ENCODE data around the gene FAM151A. TPM values are rescaled to one million over a fixed set of nuclear protein-coding genes. Genes with fewer than 3 reads are reported as not detected.

Gene FAM151A
- total RNA-seq, 4 donors from 2014 or later: not detected

GRCh38 chr1:54583307-54583686 is 40.0 kb downstream of the FAM151A start:
- H3K36me3 ChIP-seq: peaks cover 0 to 27% (median 9%) of the 10 kb centered on the region in 4 donors
- TF ChIP-seq POLR2A (IDR thresholded peaks at IDR 0.05; ENCODE audit: low read depth) (no peak), POLR2AphosphoS5 (IDR thresholded peaks at IDR 0.05) (no peak)
- 74% methylated on average over 3 of the region's 3 CpGs for WGBS
- intact Hi-C loops (cut with DNase I): loop anchor here (5.0 to 10.0 kb wide), 2 partner anchors 36 to 78 kb away; partner anchors contain the start of gene ACOT11
- H3K9me3 ChIP-seq: no peaks in the 10 kb centered on the region
- H3K27me3 ChIP-seq: no peaks in the 10 kb centered on the region
- H3K27ac ChIP-seq (replicated peaks in 1 of 4): peak overlapping the region; percentile 87 to 93 (median 90)
- H3K4me3 ChIP-seq: no peak overlapping the region
- DNase-seq (ENCODE audit: extremely low spot score): no peak
- peaks cover 52 to 67% (median 55%) of the 10 kb centered on the region in 4 donors for H3K4me1 ChIP-seq

GRCh38 chr1:54582566-54583306 is 40.6 kb downstream of the FAM151A start:
- no peak for DNase-seq (ENCODE audit: extremely low spot score)
- TF ChIP-seq POLR2AphosphoS5 (IDR thresholded peaks at IDR 0.05) (no peak), POLR2A (IDR thresholded peaks at IDR 0.05; ENCODE audit: low read depth) (no peak), EP300 (IDR thresholded peaks at IDR 0.05) (no peak)
- TF ChIP-seq, protein P1, sequence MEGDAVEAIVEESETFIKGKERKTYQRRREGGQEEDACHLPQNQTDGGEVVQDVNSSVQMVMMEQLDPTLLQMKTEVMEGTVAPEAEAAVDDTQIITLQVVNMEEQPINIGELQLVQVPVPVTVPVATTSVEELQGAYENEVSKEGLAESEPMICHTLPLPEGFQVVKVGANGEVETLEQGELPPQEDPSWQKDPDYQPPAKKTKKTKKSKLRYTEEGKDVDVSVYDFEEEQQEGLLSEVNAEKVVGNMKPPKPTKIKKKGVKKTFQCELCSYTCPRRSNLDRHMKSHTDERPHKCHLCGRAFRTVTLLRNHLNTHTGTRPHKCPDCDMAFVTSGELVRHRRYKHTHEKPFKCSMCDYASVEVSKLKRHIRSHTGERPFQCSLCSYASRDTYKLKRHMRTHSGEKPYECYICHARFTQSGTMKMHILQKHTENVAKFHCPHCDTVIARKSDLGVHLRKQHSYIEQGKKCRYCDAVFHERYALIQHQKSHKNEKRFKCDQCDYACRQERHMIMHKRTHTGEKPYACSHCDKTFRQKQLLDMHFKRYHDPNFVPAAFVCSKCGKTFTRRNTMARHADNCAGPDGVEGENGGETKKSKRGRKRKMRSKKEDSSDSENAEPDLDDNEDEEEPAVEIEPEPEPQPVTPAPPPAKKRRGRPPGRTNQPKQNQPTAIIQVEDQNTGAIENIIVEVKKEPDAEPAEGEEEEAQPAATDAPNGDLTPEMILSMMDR (IDR thresholded peaks at IDR 0.05): no peak
- H3K4me1 ChIP-seq: peaks cover 58 to 72% (median 60%) of the 10 kb centered on the region in 4 donors
- peak overlapping the region; percentile 87 to 93 (median 90) for H3K27ac ChIP-seq (replicated peaks in 1 of 4)
- 74% methylated on average over 19 of the region's 19 CpGs for WGBS
- H3K27me3 ChIP-seq: no peaks in the 10 kb centered on the region
- H3K4me3 ChIP-seq: no peak overlapping the region
- no peaks in the 10 kb centered on the region for H3K9me3 ChIP-seq
- H3K36me3 ChIP-seq: peaks cover 0 to 24% (median 8%) of the 10 kb centered on the region in 4 donors
- intact Hi-C loops (cut with DNase I): loop anchor here (5.0 to 10.0 kb wide), 2 partner anchors 35 to 78 kb away; partner anchors contain the start of gene ACOT11

DNA sequence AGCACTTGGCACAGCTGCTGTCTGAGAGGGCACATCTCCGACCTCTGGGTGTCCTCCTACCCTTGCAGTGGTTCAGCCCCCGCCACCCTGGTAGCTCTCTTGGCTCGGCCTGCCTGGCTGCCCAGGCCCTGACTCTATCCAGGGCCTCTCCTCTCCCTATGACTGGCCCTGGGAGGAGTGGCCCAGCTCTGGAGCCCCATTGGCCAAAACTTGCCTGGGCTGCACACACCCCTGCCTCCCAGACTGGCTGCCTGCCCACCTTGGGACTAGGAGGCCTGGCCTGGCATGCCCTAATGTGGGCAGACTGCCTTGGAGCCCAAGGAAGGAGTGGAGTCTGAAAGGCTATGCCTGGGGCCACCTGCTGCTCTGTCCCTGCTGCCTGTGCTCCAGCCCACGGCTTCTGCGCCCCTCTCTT is 41.7 kb downstream of the FAM151A start:
- DNase-seq (ENCODE audit: extremely low spot score): peak; percentile 95
- Histone ChIP-seq H3K9me3 (no peaks in the 10 kb centered on the region), H3K27ac (replicated peaks in 1 of 4) (peak overlapping the region; percentile 87 to 93 (median 90)), H3K4me1 (peaks cover 61 to 73% (median 63%) of the 10 kb centered on the region in 4 donors), H3K36me3 (peaks cover 0 to 17% (median 6%) of the 10 kb centered on the region in 4 donors), H3K4me3 (no peak overlapping the region), H3K27me3 (no peaks in the 10 kb centered on the region)
- 84% methylated on average over 4 of the region's 5 CpGs for WGBS
- TF ChIP-seq, protein P1 (IDR thresholded peaks at IDR 0.05): peak; percentile 16 to 44 (median 34)
- TF ChIP-seq POLR2A (IDR thresholded peaks at IDR 0.05; ENCODE audit: low read depth) (no peak), EP300 (IDR thresholded peaks at IDR 0.05) (peak; percentile 60), POLR2AphosphoS5 (IDR thresholded peaks at IDR 0.05) (peak; percentile 93 to 94)
- intact Hi-C loops (cut with DNase I): loop anchor here (5.0 to 10.0 kb wide), 2 partner anchors 34 to 77 kb away; partner anchors contain the start of gene ACOT11

DNA sequence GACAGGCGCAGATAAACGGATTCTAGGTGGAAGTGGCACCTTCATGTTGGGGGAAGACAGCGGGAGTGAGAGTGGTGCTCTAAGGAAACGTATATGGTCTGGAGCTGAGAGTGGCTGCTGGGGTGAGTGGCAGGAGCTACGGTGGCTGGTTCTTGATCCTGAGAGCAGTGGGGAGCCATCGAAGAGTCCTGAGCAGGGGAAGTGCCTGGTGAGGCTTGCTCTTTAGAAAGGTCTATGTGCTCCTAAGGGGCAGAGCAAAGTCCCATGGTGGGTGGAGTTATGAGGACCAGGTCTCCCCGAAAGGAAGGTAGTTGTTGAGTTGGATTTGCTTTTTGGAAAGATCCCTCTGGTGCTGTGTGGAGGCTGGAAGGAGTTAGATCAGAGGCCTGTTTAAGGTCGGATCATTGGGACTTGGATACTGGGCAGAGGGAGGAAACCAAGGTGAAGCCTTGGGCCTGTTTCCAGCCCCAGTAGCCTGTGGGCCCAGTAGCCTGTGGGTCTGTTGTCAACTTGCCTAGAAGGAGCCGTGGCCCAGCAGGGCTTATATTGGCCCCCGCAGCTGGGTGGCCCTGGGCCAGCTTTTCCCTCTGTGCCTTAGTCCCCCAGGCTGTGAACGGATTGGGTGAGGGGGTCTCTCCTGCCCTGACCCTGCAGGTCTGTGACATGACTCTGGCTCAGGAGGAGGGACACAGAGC is 42.3 kb downstream of the FAM151A start:
- intact Hi-C loops (cut with DNase I): loop anchor here (5.0 to 10.0 kb wide), 2 partner anchors 34 to 76 kb away; partner anchors contain the start of gene ACOT11
- no peak for DNase-seq (ENCODE audit: extremely low spot score)
- H3K27ac ChIP-seq (replicated peaks in 1 of 4): peak overlapping the region; percentile 87 to 93 (median 90)
- peaks cover 0 to 14% (median 5%) of the 10 kb centered on the region in 4 donors for H3K36me3 ChIP-seq
- H3K4me3 ChIP-seq: no peak overlapping the region
- TF ChIP-seq, protein P1 (IDR thresholded peaks at IDR 0.05): no peak
- TF ChIP-seq POLR2A (IDR thresholded peaks at IDR 0.05; ENCODE audit: low read depth) (no peak), EP300 (IDR thresholded peaks at IDR 0.05) (no peak), POLR2AphosphoS5 (IDR thresholded peaks at IDR 0.05) (no peak)
- WGBS: 77% methylated on average over 11 of the region's 11 CpGs
- peaks cover 61 to 73% (median 64%) of the 10 kb centered on the region in 4 donors for H3K4me1 ChIP-seq
- H3K27me3 ChIP-seq: no peaks in the 10 kb centered on the region
- H3K9me3 ChIP-seq: no peaks in the 10 kb centered on the region

DNA sequence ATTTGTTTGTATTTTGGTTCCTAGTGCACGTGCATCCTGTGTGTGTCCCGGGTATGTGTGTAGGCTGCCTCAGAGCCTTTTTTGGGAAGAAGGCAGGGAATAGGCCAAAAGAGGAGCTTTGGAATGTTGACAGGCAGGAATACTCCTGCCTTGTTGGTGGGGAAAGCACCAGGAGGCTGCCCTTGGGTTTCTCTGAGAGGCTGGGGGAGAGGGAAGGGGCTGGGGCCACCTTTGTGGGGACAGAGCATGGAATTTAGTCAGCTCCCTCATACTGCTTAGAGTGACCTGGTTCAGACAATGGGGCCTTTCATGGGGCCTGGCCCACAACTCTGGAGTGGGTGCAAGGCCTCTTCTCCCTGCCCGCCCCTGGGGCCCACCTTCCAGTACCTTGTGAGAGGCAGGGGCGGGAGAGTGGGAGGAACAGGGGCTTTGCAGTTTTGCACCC is 44.0 kb downstream of the FAM151A start:
- no peaks in the 10 kb centered on the region for H3K9me3 ChIP-seq
- peaks cover 61 to 74% (median 65%) of the 10 kb centered on the region in 4 donors for H3K4me1 ChIP-seq
- peak overlapping the region; percentile 87 to 93 (median 90) for H3K27ac ChIP-seq (replicated peaks in 1 of 4)
- H3K27me3 ChIP-seq: no peaks in the 10 kb centered on the region
- intact Hi-C loops (cut with DNase I): no loop called here
- H3K4me3 ChIP-seq: no peak overlapping the region
- 66% methylated on average over 4 of the region's 4 CpGs for WGBS
- no peak for DNase-seq (ENCODE audit: extremely low spot score)
- no peaks in the 10 kb centered on the region for H3K36me3 ChIP-seq
- peak; percentile 23 to 34 for TF ChIP-seq POLR2AphosphoS5 (IDR thresholded peaks at IDR 0.05)
- no peak for TF ChIP-seq EP300 (IDR thresholded peaks at IDR 0.05)
